Stimulated activated CD8-positive, alpha-beta memory T cell treated with anti-CD3 and anti-CD28 coated beads, Interleukin-15, amount 100 ng/mL, for 24 hours (primary cell): Measurements from ENCODE around the gene DDX42.

Source experiments
- DNase-seq: peaks from one replicate; pipeline ENCODE4 v3.0.0-alpha.2; 2020; ENCODE audit warnings: low read depth

Gene DDX42

DNA sequence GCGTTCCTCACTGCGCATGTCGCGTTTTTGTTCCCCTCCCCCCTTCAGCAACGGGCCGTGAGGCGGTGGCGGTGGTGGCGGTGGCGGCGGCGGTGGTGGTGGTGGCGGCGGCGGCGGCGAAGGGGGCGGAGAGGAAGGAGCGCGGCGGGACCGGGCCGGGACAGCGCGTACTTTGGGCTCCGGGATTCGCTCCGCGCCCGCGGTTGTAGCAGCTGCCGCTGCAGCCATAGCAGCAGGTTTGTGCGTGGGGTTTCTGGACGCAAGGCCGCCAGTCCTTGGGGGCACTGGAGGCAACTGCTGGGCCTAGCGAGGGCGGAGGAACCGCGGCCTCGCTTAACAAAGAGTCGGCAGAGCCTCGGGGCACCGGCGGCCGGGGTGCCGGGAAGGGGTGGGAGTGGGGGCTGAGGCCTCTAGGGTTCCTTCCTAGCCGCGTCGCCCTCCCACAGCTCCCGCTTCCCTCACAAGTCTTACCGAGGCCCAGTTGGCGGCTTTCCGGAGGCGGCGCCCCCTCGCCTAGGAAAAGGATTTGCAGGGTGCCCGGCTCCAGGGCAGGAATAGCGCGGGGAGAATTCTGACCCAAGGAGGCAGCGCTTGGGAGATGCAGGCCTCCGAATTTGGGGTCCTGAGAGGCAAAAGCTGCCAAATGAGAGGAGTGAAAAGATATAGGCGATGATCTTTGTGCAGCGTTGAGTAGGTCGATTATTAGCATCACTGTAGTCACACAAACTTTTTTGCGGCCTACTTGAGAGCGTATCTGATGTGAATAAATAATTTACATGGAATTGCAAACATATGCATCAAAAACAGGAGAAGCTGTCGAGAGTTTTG is at the start of gene DDX42:
TSS of gene DDX42 (plus strand) at position 30 of the 828 bp plus-strand sequence. CDS start 12,880 bp downstream, outside the sequence.
- DNase-seq, result peak; percentile 78

DNA sequence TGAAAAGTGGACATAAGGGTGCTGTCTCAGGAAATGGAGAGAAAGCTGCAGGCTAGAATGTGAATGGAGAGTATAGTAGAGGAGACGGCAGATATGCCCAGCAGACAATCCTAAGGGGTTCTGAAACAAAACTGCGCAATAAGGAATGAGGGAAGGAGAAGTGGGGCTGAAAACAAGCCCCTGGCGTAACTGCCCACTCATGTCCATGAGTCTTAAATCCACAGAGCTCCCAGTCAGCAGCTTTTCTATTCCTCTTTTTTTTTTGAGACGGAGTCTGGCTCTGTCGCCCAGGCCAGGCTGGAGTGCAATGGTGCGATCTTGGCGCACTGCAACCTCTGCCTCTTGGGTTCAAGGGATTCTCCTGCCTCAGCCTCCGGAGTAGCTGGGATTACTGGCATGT is 38.3 kb upstream of the DDX42 start:
- no peak for DNase-seq

- no peak for DNase-seq
Observed at GRCh38 chr17:63740464-63741142, 33.4 kb upstream of the DDX42 start.

DNA sequence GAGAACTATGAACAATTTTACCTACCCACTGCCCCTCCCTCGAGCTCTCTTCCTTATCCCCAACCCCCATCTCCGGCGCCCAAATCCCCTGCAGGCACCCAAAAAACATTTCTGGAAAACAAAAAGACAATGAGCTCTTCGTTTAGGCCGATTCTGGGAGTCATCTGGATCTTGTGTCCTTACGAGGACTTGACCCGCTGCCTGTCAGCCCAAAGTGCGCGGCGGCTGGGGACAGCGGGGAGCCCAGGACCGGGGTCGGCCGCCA is 32.9 kb upstream of the DDX42 start:
- DNase-seq, result no peak

DNA sequence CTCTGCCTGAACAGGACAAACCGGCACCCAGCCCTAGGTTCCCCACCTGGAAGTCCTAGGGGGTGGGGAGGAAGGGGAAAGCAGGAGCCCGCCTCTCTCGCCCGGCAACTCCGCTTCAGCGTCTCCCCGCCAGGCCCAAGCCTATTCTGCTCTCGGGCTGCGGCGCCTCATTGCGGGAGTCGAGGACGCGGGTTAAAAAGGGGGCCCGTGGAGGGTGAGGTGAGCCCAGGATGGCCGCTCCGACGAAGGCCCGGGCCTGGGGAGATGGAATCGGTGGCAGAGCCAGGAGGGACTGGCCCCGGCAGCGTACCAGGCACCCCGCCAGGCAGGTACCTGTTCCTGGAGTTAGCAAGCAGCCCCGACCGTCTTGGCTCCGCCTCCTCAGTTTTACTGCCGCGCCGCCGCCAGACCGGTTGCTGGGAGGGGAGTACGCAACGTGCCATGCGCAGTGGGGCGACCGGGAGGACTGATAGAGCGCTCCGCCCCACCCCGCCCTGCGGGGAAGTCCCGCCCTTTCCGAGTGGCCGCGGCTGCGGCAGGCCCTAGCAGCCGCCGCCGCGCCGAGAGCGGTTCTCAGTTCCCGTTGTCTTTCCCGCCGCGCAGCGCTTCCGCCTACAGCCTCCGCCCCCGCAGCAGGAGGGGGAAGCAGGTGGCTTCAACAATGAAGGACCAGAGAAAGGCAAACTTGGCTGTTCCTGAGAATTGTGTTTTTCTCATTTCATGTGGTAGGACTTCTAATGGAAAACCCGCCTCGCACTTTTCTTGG is 32.4 kb upstream of the DDX42 start, which contains the start of gene STRADA:
TSS of gene STRADA (minus strand) at position 392 of the 766 bp plus-strand sequence. CDS start 13,430 bp downstream, outside the sequence.
- peak; percentile 97 for DNase-seq

- no peak for DNase-seq
Observed at GRCh38 chr17:63751806-63752205, 22.2 kb upstream of the DDX42 start.

- DNase-seq, result no peak
Observed at GRCh38 chr17:63752707-63753106, 21.3 kb upstream of the DDX42 start.

DNA sequence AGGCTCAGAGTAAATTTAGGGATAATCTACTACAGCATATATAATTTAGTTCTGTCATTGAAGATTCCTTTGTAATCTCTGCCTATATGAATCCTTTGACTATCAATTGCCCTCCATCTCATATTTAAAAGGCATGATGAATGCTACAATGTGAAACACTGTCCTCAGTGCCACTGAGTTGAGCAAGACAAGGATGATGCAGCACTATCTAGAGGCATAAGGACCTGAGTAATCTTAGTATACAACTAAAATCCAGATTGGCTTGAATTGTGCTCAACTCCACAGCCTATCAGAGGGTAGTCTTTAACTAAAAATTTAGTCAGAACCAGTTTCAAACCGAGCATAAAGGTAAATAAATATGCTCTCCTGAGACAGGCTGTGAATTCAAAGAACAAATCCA is 20.8 kb upstream of the DDX42 start:
- no peak for DNase-seq

DNA sequence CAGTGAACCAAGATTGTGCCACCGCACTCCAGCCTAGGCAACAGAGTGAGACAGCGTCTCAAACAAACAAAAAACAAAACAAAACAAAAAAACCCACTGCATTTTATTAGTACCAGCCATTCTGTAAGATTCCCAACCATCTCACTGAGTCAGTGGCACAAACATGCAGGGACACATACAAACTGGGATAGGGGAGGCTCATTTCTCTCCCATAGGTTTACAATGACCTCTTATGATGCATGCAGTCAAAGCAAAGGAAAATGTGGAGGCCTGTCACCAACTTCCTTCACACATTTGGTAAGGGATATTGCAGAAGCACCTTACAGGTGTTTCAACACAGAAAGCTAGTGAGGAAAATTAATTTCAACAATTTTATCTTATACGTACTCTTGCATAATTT is 19.9 kb upstream of the DDX42 start:
- DNase-seq, result no peak

GRCh38 chr17:63758428-63758827 is 15.5 kb upstream of the DDX42 start:
- DNase-seq, result no peak

DNA sequence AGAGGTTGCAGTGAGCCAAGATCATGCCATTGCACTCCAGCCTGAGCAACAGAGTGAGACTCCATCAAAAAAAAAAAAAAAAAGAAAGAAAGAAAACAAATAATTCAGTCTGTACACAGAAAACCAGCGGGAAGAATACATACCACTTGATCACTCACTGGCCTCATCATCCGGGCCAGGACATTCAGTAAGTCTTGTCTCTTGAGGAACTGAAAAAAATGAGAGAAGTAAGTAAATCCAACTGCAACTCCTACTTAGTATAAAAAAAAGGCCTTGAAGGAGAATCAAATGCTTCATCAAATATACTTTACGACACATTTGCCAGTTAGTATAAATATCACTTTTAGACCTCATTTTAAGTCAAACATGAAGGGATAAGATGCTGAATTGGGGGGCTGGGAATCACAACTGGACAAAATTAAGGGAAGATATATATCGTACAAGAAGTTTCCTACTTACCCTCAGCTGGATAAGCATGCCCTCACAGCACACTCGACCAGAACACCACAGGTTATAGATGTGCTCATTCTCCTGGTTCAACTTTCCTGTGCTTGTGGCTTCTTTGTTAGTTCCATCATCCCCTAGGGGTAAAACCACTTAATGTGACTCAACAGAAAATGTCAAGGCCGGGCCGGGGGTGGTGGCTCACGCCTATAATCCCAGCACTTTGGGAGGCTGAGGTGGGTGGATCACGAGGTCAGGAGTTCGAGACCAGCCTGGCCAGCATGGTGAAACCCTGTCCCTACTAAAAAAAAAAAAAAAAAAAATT is 13.0 kb upstream of the DDX42 start:
- no peak for DNase-seq

- no peak for DNase-seq
Observed at GRCh38 chr17:63762161-63763078, 11.6 kb upstream of the DDX42 start.

GRCh38 chr17:63764716-63765115 is 9.3 kb upstream of the DDX42 start:
- DNase-seq, result no peak

DNA sequence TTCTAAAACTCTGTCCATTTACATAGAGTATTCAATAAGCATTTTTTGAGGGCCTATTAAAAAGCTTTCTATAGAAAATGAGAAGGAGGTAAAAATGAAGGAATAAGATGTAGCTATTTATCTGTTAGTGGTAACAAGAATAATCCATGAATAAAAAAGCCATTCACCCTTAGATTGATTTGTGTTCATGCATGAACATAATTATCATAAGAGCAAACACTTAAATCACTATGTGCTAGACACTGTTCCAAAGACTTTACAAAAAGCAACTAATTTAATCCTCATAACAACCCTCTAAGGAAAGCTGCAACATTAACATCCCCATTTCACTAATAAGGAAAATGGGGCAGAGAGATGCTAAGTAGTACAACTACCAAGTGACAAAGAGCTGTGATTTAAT is 7.2 kb upstream of the DDX42 start:
- DNase-seq, result no peak

DNA sequence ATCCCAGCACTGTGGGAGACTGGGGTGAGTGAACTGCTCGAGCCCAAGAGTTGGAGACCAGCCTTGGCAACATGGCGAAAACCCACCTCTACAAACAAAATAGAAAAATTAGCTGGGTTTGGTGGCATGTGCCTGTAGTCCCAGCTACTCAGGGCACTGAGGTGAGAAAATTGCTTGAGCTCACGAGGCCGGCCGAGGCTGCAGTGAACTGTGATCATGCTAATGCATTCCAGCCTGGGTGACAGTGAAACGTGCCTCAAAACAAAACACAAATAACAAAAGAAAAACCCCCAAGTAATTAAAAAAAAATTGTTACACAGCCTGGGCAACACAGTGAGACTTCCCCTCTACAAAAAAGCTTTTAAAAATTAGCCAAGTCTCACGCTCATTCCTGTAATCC is 5.5 kb upstream of the DDX42 start:
- DNase-seq, result no peak

- no peak for DNase-seq
Observed at GRCh38 chr17:63772801-63773271, 1.1 kb upstream of the DDX42 start.

DNA sequence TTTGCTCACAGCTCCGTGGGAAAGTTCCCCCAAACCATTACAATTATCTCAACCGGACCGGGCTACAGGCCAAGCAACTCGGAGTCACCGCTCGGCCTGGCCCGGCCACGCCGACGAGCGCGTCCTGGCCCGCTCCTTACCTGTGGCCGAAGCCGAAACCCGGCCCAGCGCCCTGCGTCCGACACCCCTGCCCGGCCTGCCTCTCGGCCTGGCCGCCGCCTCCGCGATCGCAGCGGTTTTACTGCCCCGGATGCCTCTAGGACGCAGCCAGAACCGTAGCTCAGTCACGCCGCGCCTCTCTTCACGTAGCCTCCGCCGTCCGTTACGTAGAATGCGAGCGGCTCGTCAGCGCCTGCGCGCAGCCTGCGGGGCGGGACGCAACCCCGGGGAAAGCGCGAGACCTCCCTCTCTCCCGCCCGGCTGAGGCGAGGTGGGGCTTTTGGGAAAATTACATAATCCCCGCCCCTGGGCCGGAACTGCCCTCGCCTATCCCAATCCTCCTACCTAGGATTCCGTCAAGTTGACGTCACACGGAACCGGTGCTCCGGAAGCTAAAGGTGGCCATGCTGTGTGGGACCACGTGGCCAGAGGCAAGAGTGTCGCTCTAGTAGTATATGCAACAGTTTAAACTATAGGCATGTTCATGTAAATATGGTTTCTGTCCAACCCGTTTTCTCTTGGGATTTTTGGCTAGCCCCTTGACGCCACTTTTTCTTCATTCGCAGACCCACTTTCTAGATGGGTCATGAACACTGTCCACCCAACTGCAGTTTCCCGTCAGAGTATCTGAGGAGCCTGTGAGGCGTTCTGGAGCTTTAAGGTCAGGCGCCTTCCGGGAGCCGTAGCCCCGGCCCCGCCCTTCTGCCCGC is 464 bp upstream of the DDX42 start, which contains the start of gene CCDC47:
TSS of gene CCDC47 (minus strand) at position 326 of the 869 bp plus-strand sequence. CDS start 7,422 bp downstream, outside the sequence.
- DNase-seq, result peak; percentile 91

- no peak for DNase-seq
Observed at GRCh38 chr17:63774969-63775265, 947 bp downstream of the DDX42 start.

- DNase-seq, result no peak
Observed at GRCh38 chr17:63775420-63775819, 1.4 kb downstream of the DDX42 start.

DNA sequence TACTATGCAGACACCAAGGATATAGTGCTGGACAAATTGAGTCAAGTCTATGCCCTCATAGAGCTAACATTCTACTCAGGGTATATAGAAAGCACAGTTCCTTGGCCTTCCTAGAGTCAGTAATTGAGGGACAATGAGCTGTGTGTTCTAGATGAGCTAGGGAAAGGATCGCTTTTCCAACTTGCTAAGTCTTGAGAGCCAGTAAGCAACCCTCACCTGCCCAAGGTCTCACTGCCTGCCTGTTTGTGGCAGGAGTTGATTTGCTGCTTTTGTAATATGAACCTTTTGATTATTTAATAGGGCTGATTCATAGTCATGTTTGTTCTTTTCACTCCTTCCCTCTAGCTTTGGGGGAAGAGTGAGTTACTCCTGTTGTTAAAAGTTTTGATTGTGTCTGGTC is 6.5 kb downstream of the DDX42 start:
- DNase-seq, result no peak
